Daoy (cell line): Measurements from ENCODE around the gene COPG2. TPM values are rescaled to one million over a fixed set of nuclear protein-coding genes. Genes with fewer than 3 reads are reported as not detected.
"Not testable (repeated sequence)": the region's sequence is repeated elsewhere in the genome, so short reads cannot be mapped to it uniquely, and the experiment has no call there.

Experiments
- DNase-seq: peaks from one replicate; pipeline ENCODE4 v3.0.0-alpha.2; 2015; ENCODE audit warnings: low read depth
- total RNA-seq: library from RNA; depleted of rRNA; stranded (reverse); fragments of >200 nt; shearing (Covaris generic); gene quantifications from 2 replicates; pipeline ENCODE4 v1.2.3, GENCODE V29; 2014; rRNA removed

Gene COPG2
- total RNA-seq, result 57.5 and 58.4 TPM in 2 replicates

- peak; percentile 98 for DNase-seq
Measured at GRCh38 chr7:130668258-130669084, at the start of gene COPG2. TSS of gene COPG2 (minus strand) at chr7:130668748. CDS start at chr7:130668668, 80 bp downstream.

DNA sequence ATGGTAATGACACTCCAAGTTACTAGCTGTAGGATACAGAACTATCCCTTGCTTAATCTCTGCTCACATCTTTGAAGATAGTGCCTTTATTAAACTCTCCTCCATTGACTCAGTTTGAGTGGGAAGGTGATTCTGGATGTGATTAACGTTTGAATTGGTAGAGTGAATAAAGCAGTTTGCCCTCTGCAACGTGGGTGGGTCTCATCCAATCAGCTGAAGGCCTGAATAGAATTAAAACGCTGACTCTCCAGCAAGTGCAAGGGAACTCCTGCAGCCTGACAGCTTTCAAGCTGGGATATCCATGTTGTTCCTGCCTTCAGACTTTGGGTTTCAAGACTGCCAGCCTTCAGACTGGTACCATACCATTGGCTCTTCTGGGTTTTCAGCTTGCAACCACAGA lies 43.9 kb upstream of the COPG2 start:
- DNase-seq, result no peak

DNA sequence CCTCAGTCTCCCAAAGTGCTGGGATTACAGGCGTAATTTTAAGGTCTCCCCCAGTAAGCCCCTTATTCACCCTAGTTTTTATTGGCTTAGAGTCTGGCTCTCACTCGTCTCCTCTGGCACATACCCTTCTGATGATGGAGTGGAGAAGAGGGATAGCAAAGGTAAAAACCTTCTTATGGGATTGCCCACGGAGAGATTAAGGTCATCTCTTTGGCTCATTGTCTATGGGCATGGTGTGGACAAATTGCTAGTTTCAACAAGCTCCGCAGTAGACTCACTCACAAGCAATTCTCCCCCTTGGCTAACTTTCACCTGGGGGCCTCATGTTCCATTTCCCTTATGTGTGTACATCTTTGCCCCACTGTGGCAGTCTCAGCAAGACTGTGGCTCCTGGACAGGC lies 40.2 kb upstream of the COPG2 start:
- DNase-seq, result no peak

GRCh38 chr7:130708001-130708400 lies 39.5 kb upstream of the COPG2 start:
- no peak for DNase-seq

DNA sequence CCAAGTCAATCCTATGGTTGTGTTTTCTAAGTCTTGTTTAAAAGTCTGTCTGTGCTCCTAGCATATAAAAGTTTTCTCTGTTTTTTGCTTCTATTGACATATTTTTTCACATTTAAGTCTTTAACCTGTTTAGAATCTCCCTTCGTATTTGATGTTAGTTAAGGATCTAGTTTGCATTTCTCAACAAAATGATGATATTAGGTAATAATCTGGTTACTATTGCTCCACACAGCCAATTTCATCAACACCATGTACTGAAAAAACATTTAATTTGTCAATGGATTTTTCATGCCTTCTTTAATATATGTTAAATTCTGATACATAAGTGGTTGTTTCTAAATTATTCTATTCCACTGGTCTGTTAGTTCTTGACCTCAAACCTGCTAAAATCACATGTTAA lies 35.3 kb upstream of the COPG2 start:
- no peak for DNase-seq

- no peak for DNase-seq
Measured at GRCh38 chr7:130701650-130702049, 33.1 kb upstream of the COPG2 start.

GRCh38 chr7:130700760-130701159 lies 32.2 kb upstream of the COPG2 start:
- no peak for DNase-seq

- peak; percentile 25 for DNase-seq
Measured at GRCh38 chr7:130699686-130700085, 31.1 kb upstream of the COPG2 start.

GRCh38 chr7:130697820-130698219 lies 29.3 kb upstream of the COPG2 start:
- DNase-seq, result no peak

GRCh38 chr7:130695840-130696239 lies 27.3 kb upstream of the COPG2 start:
- peak; percentile 49 for DNase-seq

GRCh38 chr7:130692396-130692795 lies 23.8 kb upstream of the COPG2 start:
- DNase-seq, result not testable (repeated sequence)

GRCh38 chr7:130689683-130690082 lies 21.1 kb upstream of the COPG2 start:
- no peak for DNase-seq

DNA sequence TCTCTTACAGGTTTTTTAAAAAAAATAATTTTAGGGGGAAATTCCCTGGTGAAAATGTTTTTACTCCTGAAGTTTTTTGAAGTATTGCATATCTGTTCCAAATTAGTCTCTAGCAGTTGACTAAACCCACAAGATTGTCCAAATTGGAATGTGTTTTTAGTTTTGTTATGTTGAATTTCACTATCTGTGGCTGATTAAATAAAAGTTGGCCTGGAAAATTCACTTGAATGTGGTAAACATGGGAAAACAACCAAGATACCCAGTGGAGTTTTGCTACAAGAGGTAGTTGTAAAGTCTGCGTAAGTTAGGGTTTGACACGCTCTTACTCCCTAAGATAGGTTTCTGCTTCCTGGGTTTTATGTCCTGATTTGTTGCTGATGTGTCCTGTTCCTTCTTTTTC lies 14.5 kb upstream of the COPG2 start:
- DNase-seq, result no peak

DNA sequence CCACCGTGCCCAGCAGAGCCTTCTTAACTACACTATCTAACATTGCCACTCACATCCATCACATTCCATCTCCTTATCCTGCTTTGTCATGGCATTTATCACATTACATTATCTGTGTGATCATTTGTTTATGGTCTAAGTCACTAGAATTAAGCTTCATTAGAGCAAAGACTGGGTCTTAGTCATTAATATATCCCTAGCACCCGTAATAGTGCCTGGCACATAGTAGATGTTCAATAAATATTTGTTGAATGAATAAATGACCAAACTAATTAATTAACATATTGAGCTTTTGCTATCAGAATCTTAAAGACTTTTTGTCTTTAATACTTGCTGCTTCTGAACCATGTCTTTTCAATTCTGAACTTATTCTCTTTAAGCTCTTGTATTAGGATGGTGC lies 5.9 kb upstream of the COPG2 start:
- DNase-seq, result no peak

DNA sequence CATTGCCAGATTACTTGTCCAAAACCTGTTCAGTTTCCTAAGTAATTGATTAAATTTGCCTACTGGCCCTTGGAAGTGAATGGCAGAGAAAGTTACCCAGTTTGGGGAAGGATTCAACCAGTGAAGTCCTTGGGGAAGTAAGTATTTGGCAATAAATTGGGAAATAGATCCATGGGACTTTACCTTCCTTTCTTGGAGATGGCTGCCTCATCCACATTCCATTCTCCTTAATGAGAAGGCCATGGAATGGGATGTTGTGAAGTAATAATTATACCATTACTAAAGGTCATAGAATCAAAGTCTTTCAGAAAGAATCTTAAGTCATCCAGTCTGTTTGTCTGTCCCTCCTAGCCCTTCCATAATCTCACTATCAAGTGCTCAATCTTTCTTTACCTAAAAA lies 4.5 kb upstream of the COPG2 start:
- no peak for DNase-seq

DNA sequence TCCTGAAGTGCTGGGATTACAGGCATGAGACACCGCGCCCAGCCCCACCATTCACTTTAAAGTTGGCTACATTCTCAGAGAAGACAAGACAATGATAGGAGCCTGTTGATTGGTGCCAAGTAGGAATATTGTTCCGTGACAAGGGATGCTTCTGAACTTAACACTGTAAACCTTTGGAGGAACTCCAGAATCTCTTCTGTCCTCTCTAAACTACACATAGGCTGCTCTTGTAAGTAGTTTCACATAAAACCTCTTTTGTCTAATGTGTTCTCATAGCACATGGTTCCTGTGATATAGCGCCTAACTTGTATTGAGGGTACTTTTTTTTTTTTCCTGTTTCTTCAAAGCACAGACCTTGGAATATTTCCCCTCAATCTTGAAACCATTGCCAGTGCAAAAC lies 3.6 kb upstream of the COPG2 start:
- DNase-seq, result no peak

DNA sequence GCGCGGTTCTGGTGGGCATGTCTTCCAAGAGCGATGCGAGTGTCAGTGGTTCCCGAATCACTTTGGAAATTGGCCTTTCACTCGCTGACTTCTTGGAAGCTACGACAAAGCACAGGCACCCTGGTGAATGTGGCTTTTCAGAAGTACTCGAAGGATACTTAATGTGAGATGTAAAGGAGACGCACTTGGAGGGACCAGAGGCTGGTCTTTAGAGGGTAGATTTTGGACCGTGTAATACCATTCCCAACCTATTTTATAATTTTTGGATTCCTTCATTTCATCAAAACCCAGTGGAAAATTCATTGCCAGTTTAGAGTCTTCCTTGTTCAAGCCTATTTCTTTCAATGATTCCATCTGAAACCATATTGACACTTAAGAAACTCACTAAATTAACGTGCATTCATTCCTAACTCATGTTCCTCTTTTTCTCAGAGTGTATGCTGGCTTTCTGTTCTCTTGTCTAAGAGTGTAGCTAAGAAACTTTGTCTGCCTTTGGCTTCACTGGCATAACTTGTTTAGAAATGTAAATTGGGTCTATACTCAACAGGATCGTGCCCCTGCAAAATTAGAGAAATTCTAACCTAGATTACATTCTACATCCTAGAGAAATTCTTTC lies 645 bp upstream of the COPG2 start:
- DNase-seq, result no peak

GRCh38 chr7:130667593-130668257 lies 823 bp downstream of the COPG2 start:
- peak; percentile 29 for DNase-seq

GRCh38 chr7:130662426-130662825 lies 6.1 kb downstream of the COPG2 start:
- no peak for DNase-seq

DNA sequence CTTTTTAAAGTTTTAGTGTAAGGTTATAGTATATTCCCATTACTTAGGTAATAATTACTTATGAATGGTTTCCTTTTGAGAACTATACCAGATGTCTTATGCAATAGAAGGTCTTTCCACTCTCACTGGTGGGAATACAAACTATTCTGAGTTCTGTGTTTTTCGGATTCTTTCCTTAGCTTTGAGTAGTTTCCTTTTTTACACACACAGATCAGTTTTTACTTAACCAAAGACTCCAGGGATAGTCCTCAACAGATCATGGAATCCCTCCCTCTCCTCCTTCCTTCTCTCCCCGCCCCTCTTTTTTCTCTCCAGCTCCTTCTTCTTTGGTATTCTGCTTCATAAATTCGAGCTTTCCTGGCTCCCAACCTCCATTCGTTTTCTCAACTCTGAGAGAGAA lies 13.3 kb downstream of the COPG2 start:
- DNase-seq, result no peak

- DNase-seq, result no peak
Measured at GRCh38 chr7:130654850-130655249, 13.7 kb downstream of the COPG2 start.

DNA sequence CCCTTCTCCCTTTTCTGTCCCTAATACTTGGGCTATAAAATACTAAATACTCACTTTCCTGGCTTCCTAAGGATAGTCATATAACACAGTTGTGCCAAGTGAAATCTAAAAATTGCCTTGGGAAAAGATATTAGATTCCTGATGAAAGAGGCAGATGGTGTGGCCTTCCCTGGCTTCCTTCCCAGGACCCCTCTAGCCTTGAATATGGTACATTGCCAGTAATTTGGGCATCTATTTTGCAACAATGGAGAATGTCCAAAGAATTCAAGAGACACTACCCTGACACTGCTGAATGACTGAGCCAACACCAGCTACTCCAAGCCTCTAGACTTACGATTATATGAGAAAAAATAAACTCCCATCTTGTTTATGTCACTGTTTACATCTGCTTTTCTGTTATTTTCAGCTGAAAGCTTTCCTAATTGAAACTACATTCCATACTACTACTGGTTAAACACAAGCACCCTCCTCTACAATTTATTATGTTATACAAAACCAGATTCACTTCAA lies 17.9 kb downstream of the COPG2 start:
- no peak for DNase-seq
